HepG2 (cell line): ENCODE measurements around the gene TMEM198. TPM values are rescaled to one million over a fixed set of nuclear protein-coding genes. Genes with fewer than 3 reads are reported as not detected.
A peak's percentile ranks its signal among the peaks of the same experiment; 100 is the strongest.

Experiments
- ASH2L ChIP-seq: fragments of 300-600, 200-600 bp; sonication (generic); IDR thresholded peaks from 2 replicates; pipeline ENCODE4 v1.7.0; 2017; ENCODE audit warnings: low read depth, mild to moderate bottlenecking, moderate library complexity, mixed read lengths, low read length; ENCODE audit not compliant: insufficient read length
- DBP ChIP-seq: sonication (generic); formaldehyde crosslinking; IDR thresholded peaks from 2 replicates; pipeline ENCODE4 v1.4.0; 2020; ENCODE audit warnings: missing genetic modification reagents; ENCODE audit errors: not compliant biosample characterization
- PAX8 ChIP-seq: sonication (generic); formaldehyde crosslinking; IDR thresholded peaks from 2 replicates; pipeline ENCODE4 v1.8.0; 2022; ENCODE audit warnings: mild to moderate bottlenecking, missing genetic modification reagents, borderline replicate concordance
- POGK ChIP-seq: sonication (generic); formaldehyde crosslinking; conservative IDR thresholded peaks from 2 replicates; pipeline ENCODE4 v1.8.0; 2022; ENCODE audit warnings: mild to moderate bottlenecking, moderate library complexity, missing genetic modification reagents
- RBM39 ChIP-seq: fragments of 200-400 bp; formaldehyde crosslinking; IDR thresholded peaks from one replicate; pipeline ENCODE4 v1.6.1; 2018; ENCODE audit warnings: antibody characterized with exemption, mild to moderate bottlenecking, low read depth, low read length; ENCODE audit not compliant: poor library complexity, severe bottlenecking
- RCOR2 ChIP-seq: IDR thresholded peaks from 2 replicates; pipeline ENCODE4 v1.6.1; 2016; ENCODE audit warnings: missing biosample characterization, missing genetic modification reagents
- RFXANK ChIP-seq: IDR thresholded peaks from 2 replicates; pipeline ENCODE4 v1.6.1; 2016
- RXRA ChIP-seq: sonication (generic); formaldehyde crosslinking; IDR thresholded peaks from 2 replicates; pipeline ENCODE4 v1.5.1; 2020; ENCODE audit warnings: missing genetic modification reagents
- SP5 ChIP-seq: IDR thresholded peaks from 2 replicates; pipeline ENCODE4 v1.6.1; 2016; ENCODE audit warnings: low read depth, borderline replicate concordance
- ZBTB1 ChIP-seq: sonication (generic); formaldehyde crosslinking; IDR thresholded peaks from 2 replicates; pipeline ENCODE4 v1.4.0; 2020; ENCODE audit warnings: missing genetic modification reagents, borderline replicate concordance
- ZNF232 ChIP-seq: sonication (generic); formaldehyde crosslinking; IDR thresholded peaks from 2 replicates; pipeline ENCODE4 v1.4.0; 2020; ENCODE audit warnings: missing genetic modification reagents, borderline replicate concordance
- ZNF354B ChIP-seq: sonication (generic); formaldehyde crosslinking; IDR thresholded peaks from 2 replicates; pipeline ENCODE4 v1.8.0; 2022; ENCODE audit warnings: mild to moderate bottlenecking, missing genetic modification reagents
- ZNF530 ChIP-seq: sonication (generic); formaldehyde crosslinking; IDR thresholded peaks from 2 replicates; pipeline ENCODE4 v1.5.0; 2020; ENCODE audit warnings: low read depth, mild to moderate bottlenecking, missing genetic modification reagents
- ZNF572 ChIP-seq: sonication (generic); formaldehyde crosslinking; IDR thresholded peaks from 2 replicates; pipeline ENCODE4 v1.5.1; 2020; ENCODE audit warnings: mild to moderate bottlenecking, missing genetic modification reagents
- ZNF607 ChIP-seq: sonication (generic); formaldehyde crosslinking; IDR thresholded peaks from 2 replicates; pipeline ENCODE4 v1.5.1; 2020; ENCODE audit warnings: missing genetic modification reagents, mild to moderate bottlenecking, borderline replicate concordance
- ZNF768 ChIP-seq: sonication (generic); formaldehyde crosslinking; IDR thresholded peaks from 2 replicates; pipeline ENCODE4 v1.4.0; 2020; ENCODE audit warnings: missing genetic modification reagents
- ZNF792 ChIP-seq: IDR thresholded peaks from 2 replicates; pipeline ENCODE4 v1.6.1; 2016
- ZNF816 ChIP-seq: sonication (generic); formaldehyde crosslinking; IDR thresholded peaks from 2 replicates; pipeline ENCODE4 v1.8.0; 2022; ENCODE audit warnings: missing genetic modification reagents, mild to moderate bottlenecking, borderline replicate concordance
- polyA plus RNA-seq, 8 experiments: library from polyadenylated mRNA; depleted of rRNA in 3 of 8; stranded (reverse) in 7 of 8; unstranded in 1 of 8; fragments of >200 nt; fragmentation: Illumina TruSeq in 4 of 8; extraction: Trizol in 4 of 8; gene quantifications; 2 replicates each; pipeline versions ENCODE4 v1.2.1 to v1.2.3, GENCODE V29; 2011 to 2016; ENCODE audit warnings: low read depth in 4 of 8, missing spikeins in 1 of 8, mixed read lengths in 1 of 8; ENCODE audit not compliant: insufficient read depth in 1 of 8
- total RNA-seq, 5 experiments: library from RNA; depleted of rRNA; stranded (reverse); fragments of >200 nt; fragmentation: Illumina TruSeq; extraction: Trizol; gene quantifications; 2 replicates each; pipeline ENCODE4 v1.2.3, GENCODE V29; 2016; ENCODE audit warnings: low read depth in 1 of 5
- TF ChIP-seq, protein P1 (sequence below), 2 experiments: sonication (generic) in 1 of 2; formaldehyde crosslinking in 1 of 2; IDR thresholded peaks; 2 replicates each; pipeline versions ENCODE4 v1.5.1 to v1.6.1; 2011 to 2020; ENCODE audit warnings: borderline replicate concordance in 1 of 2, low read depth in 1 of 2, low read length in 1 of 2, mild to moderate bottlenecking in 1 of 2, missing genetic modification reagents in 1 of 2, moderate library complexity in 1 of 2
- TF ChIP-seq, protein P2 (sequence below): IDR thresholded peaks from 2 replicates; pipeline ENCODE4 v1.4.0; 2020; ENCODE audit warnings: mild to moderate bottlenecking, missing genetic modification reagents

Gene TMEM198
- total and polyA plus RNA-seq, 2 of the 13 experiments (the other 11 are each of a cell fraction or from before 2014, with no cell fraction given) = 17.3 to 23.5 TPM

GRCh38 chr2:219543596-219544358 is at the start of gene TMEM198, which contains the start of gene CHPF (continued):
- TF ChIP-seq, protein P1, sequence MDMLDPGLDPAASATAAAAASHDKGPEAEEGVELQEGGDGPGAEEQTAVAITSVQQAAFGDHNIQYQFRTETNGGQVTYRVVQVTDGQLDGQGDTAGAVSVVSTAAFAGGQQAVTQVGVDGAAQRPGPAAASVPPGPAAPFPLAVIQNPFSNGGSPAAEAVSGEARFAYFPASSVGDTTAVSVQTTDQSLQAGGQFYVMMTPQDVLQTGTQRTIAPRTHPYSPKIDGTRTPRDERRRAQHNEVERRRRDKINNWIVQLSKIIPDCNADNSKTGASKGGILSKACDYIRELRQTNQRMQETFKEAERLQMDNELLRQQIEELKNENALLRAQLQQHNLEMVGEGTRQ (IDR thresholded peaks at IDR 0.05; ENCODE audit: low read depth, low read length) = no peak
- TF ChIP-seq, protein P1 (CRISPR knock-in tag; IDR thresholded peaks at IDR 0.05; ENCODE audit: borderline replicate concordance) = no peak
- peak; percentile 79 for TF ChIP-seq DBP (CRISPR knock-in tag)
- no peak for TF ChIP-seq ZBTB1 (CRISPR knock-in tag)
- TF ChIP-seq, protein P2, sequence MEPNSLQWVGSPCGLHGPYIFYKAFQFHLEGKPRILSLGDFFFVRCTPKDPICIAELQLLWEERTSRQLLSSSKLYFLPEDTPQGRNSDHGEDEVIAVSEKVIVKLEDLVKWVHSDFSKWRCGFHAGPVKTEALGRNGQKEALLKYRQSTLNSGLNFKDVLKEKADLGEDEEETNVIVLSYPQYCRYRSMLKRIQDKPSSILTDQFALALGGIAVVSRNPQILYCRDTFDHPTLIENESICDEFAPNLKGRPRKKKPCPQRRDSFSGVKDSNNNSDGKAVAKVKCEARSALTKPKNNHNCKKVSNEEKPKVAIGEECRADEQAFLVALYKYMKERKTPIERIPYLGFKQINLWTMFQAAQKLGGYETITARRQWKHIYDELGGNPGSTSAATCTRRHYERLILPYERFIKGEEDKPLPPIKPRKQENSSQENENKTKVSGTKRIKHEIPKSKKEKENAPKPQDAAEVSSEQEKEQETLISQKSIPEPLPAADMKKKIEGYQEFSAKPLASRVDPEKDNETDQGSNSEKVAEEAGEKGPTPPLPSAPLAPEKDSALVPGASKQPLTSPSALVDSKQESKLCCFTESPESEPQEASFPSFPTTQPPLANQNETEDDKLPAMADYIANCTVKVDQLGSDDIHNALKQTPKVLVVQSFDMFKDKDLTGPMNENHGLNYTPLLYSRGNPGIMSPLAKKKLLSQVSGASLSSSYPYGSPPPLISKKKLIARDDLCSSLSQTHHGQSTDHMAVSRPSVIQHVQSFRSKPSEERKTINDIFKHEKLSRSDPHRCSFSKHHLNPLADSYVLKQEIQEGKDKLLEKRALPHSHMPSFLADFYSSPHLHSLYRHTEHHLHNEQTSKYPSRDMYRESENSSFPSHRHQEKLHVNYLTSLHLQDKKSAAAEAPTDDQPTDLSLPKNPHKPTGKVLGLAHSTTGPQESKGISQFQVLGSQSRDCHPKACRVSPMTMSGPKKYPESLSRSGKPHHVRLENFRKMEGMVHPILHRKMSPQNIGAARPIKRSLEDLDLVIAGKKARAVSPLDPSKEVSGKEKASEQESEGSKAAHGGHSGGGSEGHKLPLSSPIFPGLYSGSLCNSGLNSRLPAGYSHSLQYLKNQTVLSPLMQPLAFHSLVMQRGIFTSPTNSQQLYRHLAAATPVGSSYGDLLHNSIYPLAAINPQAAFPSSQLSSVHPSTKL (CRISPR knock-in tag) = peak; percentile 66; the same call in 1 of the 2 replicates
- TF ChIP-seq ZNF530 (CRISPR knock-in tag) = no peak
- TF ChIP-seq ZNF607 (CRISPR knock-in tag) = peak; percentile 71
- peak; percentile 95 for TF ChIP-seq SP5
- no peak for TF ChIP-seq ZNF572
- peak; percentile 93 for TF ChIP-seq RBM39
- peak; percentile 73 for TF ChIP-seq RXRA (CRISPR knock-in tag)
- TF ChIP-seq POGK = peak; percentile 25; the same call in 1 of the 2 replicates
- TF ChIP-seq RCOR2 (CRISPR knock-in tag) = no peak; the same call in 1 of the 2 replicates
- no peak for TF ChIP-seq ZNF816 (CRISPR knock-in tag)
- no peak; the same call in 1 of the 2 replicates for TF ChIP-seq ZNF354B (CRISPR knock-in tag)
- TF ChIP-seq ZNF768 (CRISPR knock-in tag) = peak; percentile 56; the same call in 1 of the 2 replicates
- TF ChIP-seq PAX8 = peak; percentile 88; the same call in 1 of the 2 replicates
- peak; percentile 76; the same call in 1 of the 2 replicates for TF ChIP-seq RFXANK (CRISPR knock-in tag)
- TF ChIP-seq ZNF232 (CRISPR knock-in tag) = peak; percentile 91
- TF ChIP-seq ZNF792 = peak; percentile 89
- peak; percentile 62 for TF ChIP-seq ASH2L
